ENCODE results near the gene CTSL.

CTSL gene

DNA sequence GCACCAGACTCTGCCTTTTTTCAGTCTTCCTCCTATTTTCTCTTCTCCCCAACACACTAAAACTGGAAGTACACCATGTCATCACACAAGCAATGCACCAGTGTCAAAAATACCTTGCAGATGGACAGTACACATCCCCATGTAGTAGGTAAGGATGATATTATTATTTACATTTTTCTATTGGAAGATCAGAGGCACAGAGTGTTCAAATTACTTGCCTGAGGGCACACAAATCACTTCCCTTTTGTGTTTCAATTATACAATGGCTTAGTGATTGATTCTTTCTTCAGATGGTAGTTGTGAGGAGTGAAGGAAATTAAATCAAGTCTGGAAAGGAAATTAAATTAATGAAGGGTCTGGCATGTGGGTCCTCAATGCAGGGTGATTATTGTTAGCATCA lies 39.6 kb downstream of the CTSL start:
- DNase-seq, result no peak

- no peak for DNase-seq
Observed at GRCh38 chr9:87766697-87767096, 40.8 kb downstream of the CTSL start.

- no peak for DNase-seq
Observed at GRCh38 chr9:87770616-87771315, 44.8 kb downstream of the CTSL start.

- no peak for DNase-seq
Observed at GRCh38 chr9:87771316-87772006, 45.5 kb downstream of the CTSL start.

- DNase-seq, result no peak
Observed at GRCh38 chr9:87776481-87777379, 50.8 kb downstream of the CTSL start.

DNA sequence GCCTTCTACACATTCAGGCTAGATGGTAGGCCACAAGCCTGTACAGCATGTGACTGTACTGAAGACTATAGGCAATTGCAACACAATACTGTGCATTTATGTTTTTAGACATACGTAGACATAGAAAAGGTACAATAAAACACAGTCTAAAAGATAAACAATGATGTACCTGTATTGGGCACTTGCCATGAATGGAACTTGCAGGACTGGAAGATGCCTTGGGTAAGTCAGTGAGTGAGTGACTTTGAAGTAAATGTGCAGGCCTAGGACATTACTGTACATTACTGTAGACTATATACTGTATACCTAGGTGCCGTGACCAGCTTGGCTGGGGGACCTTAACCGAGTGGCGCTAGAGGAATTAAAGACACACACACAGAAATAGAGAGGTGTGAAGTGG lies 53.1 kb downstream of the CTSL start:
- no peak for DNase-seq

All from activated effector memory CD4-positive, alpha-beta T cell treated with anti-CD3 and anti-CD28 coated beads, Interleukin-2, amount 50 U/mL, for 16 hours (primary cell).